Measurements from ENCODE around the gene SHISA9.

GRCh38 chr16:13005721-13006247 lies 104.4 kb downstream of the SHISA9 start:
- TF ChIP-seq, protein P1, sequence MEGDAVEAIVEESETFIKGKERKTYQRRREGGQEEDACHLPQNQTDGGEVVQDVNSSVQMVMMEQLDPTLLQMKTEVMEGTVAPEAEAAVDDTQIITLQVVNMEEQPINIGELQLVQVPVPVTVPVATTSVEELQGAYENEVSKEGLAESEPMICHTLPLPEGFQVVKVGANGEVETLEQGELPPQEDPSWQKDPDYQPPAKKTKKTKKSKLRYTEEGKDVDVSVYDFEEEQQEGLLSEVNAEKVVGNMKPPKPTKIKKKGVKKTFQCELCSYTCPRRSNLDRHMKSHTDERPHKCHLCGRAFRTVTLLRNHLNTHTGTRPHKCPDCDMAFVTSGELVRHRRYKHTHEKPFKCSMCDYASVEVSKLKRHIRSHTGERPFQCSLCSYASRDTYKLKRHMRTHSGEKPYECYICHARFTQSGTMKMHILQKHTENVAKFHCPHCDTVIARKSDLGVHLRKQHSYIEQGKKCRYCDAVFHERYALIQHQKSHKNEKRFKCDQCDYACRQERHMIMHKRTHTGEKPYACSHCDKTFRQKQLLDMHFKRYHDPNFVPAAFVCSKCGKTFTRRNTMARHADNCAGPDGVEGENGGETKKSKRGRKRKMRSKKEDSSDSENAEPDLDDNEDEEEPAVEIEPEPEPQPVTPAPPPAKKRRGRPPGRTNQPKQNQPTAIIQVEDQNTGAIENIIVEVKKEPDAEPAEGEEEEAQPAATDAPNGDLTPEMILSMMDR (IDR thresholded peaks at IDR 0.05): no peak
- no peak for TF ChIP-seq POLR2A (IDR thresholded peaks at IDR 0.05)
